OCI-LY1 (cell line): ENCODE measurements around the gene ARID5B.

Experiments used
- H2AFZ ChIP-seq: fragments of 200-600 bp; sonication (generic), shearing (Covaris generic); 2 replicates; pipeline ENCODE4 v1.6.0; 2014; ENCODE audit warnings: antibody characterized with exemption, mild to moderate bottlenecking, low read length
- H3F3A ChIP-seq: fragments of 200-600 bp; sonication (generic), shearing (Covaris generic); 2 replicates; pipeline ENCODE4 v1.6.0; 2014; ENCODE audit warnings: mild to moderate bottlenecking, antibody characterized with exemption, low read length, moderate library complexity; ENCODE audit not compliant: insufficient read depth
- H3K27ac ChIP-seq: fragments of 200-600 bp; sonication (generic); 2 replicates; pipeline ENCODE4 v1.5.1; 2014; ENCODE audit warnings: low read length, mixed run types, mild to moderate bottlenecking, low read depth; ENCODE audit not compliant: poor library complexity, severe bottlenecking
- H3K27me3 ChIP-seq: fragments of 200-600 bp; sonication (generic); 2 replicates; pipeline ENCODE4 v1.6.0; 2014; ENCODE audit warnings: antibody characterized with exemption, mild to moderate bottlenecking, low read length, moderate library complexity; ENCODE audit not compliant: insufficient read depth
- H3K36me3 ChIP-seq: fragments of 200-600 bp; sonication (generic); 2 replicates; pipeline ENCODE4 v1.6.1; 2014; ENCODE audit warnings: mild to moderate bottlenecking, antibody characterized with exemption, low read length, moderate library complexity, mixed read lengths; ENCODE audit not compliant: insufficient read depth
- H3K4me1 ChIP-seq: fragments of 200-600 bp; sonication (generic); 2 replicates; pipeline ENCODE4 v1.5.1; 2014; ENCODE audit warnings: mild to moderate bottlenecking, low read length, moderate library complexity; ENCODE audit not compliant: insufficient read depth, severe bottlenecking
- H3K4me2 ChIP-seq: fragments of 200-600 bp; sonication (generic), shearing (Covaris generic); 2 replicates; pipeline ENCODE4 v1.6.1; 2014; ENCODE audit warnings: low read length
- H3K4me3 ChIP-seq: fragments of 200-600 bp; sonication (generic); 2 replicates; pipeline ENCODE4 v1.5.1; 2014; ENCODE audit warnings: low read length, low read depth, mild to moderate bottlenecking, mixed read lengths; ENCODE audit not compliant: poor library complexity, severe bottlenecking
- H3K79me2 ChIP-seq: fragments of 200-600 bp; shearing (Covaris generic); 2 replicates; pipeline ENCODE4 v1.6.1; 2016; ENCODE audit warnings: mixed run types, low read length, mixed read lengths; ENCODE audit not compliant: insufficient read depth
- H3K9ac ChIP-seq: fragments of 200-600 bp; sonication (generic), shearing (Covaris generic); 2 replicates; pipeline ENCODE4 v1.6.1; 2014; ENCODE audit warnings: mild to moderate bottlenecking, low read length, mixed read lengths
- H3K9me2 ChIP-seq: fragments of 200-600 bp; sonication (generic), shearing (Covaris generic); 2 replicates; pipeline ENCODE4 v1.6.1; 2014; ENCODE audit warnings: low read depth, mild to moderate bottlenecking, low read length, mixed read lengths
- H3K9me3 ChIP-seq: fragments of 200-600 bp; shearing (Covaris generic); 2 replicates; pipeline ENCODE4 v1.6.1; 2014; ENCODE audit warnings: low read length, mixed read lengths
- H4K20me1 ChIP-seq: fragments of 200-600 bp; sonication (generic), shearing (Covaris generic); 2 replicates; pipeline ENCODE4 v1.6.0; 2016; ENCODE audit warnings: mild to moderate bottlenecking, low read length; ENCODE audit not compliant: insufficient read depth
- EZH2 ChIP-seq: fragments of 200-600 bp; sonication (generic), shearing (Covaris generic); IDR thresholded peaks from 2 replicates; pipeline ENCODE4 v1.8.0; 2017; ENCODE audit warnings: borderline replicate concordance, mixed run types, mild to moderate bottlenecking, antibody characterized with exemption, low read length, moderate library complexity, mixed read lengths
- TF ChIP-seq, protein P1 (sequence below): fragments of 200-600 bp; sonication (generic), shearing (Covaris generic); IDR thresholded peaks from 2 replicates; pipeline ENCODE4 v1.5.1; 2017; ENCODE audit warnings: mild to moderate bottlenecking, antibody characterized with exemption, low read length, moderate library complexity, mixed read lengths

ARID5B gene

DNA sequence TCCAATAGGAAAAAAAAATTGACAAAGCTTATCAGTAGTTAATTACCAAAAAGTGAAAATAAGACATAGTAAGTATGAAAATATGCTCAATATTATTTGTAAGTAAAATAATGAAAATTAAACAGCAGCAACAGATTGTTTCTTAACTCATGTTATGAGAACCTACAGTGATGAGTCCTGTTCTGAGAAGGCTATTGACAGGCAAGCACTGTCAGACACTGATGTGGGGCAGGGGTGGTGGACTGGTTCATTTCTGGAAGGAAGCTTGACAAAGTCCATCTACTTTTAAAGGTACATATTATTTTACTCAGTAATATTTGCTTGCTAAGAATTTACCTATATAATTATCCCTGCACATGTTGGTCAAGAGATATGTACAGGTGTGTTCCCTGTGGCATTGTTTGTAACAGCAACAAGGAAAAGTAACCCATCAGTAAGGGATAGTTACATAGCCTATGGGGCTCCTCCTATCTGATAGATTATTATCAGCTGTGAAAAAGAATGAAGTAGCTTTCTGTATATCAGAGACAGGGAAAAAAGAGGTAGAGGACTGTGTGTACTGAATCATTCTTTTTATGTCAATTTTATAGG is 205.5 kb downstream of the ARID5B start:
- Histone ChIP-seq H3K79me2 (no peaks in the 10 kb centered on the region), H3K4me2 (no peak overlapping the region), H2AFZ (no peak overlapping the region), H3K27me3 (no peaks in the 10 kb centered on the region), H3K4me1 (peaks cover 62% of the 10 kb centered on the region), H3K27ac (no peak overlapping the region), H3F3A (0 out of 2 replicates have a peak, but pooled peaks cover 5% of the 10 kb centered on the region), H3K9ac (no peak overlapping the region), H3K36me3 (no peaks in the 10 kb centered on the region), H3K9me3 (no peaks in the 10 kb centered on the region), H3K9me2 (no peaks in the 10 kb centered on the region), H4K20me1 (no peaks in the 10 kb centered on the region), H3K4me3 (no peak overlapping the region)
- no peak for TF ChIP-seq EZH2
- TF ChIP-seq, protein P1, sequence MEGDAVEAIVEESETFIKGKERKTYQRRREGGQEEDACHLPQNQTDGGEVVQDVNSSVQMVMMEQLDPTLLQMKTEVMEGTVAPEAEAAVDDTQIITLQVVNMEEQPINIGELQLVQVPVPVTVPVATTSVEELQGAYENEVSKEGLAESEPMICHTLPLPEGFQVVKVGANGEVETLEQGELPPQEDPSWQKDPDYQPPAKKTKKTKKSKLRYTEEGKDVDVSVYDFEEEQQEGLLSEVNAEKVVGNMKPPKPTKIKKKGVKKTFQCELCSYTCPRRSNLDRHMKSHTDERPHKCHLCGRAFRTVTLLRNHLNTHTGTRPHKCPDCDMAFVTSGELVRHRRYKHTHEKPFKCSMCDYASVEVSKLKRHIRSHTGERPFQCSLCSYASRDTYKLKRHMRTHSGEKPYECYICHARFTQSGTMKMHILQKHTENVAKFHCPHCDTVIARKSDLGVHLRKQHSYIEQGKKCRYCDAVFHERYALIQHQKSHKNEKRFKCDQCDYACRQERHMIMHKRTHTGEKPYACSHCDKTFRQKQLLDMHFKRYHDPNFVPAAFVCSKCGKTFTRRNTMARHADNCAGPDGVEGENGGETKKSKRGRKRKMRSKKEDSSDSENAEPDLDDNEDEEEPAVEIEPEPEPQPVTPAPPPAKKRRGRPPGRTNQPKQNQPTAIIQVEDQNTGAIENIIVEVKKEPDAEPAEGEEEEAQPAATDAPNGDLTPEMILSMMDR, result no peak

DNA sequence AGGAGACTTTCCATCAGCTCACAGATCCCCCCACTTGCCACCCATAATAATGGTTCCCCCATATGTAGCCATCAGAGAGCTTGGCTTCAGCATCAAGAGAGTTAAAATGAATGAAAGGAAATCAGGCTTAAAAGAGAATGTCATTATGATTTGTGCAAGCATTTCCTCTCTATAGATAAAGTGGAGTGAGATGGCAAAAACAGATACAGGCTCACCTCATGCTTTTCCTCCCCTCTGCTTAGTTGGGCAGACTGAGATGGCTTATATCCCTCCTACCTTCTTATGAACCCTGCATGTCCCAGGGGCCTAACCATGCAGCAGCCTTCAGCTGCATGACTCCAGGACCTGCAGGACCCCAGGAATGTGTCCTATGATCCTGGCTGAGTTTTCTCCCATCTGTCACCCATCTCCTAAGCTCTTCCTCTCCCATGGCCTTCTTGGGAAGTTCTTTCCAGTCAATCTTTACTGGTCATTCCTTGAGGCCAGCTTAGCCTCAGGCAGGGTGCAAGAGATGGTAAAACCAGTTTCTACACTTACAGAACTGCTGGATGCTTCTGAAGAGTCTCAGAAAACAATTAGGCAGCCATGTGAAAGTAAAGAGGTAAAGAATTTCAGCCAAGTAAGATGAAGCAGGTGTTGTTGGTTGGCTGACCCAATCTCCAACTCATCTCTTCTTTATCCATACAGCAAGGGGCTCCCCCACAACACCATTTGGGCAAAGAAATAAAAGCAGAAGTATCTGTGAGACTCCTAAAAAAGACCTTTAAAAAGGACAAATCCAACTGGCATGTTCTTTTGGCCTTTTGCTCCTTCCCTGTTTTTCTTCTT is 207.5 kb downstream of the ARID5B start:
- Histone ChIP-seq H4K20me1 (no peaks in the 10 kb centered on the region), H3K9ac (no peak overlapping the region), H3K4me2 (no peak overlapping the region), H3K36me3 (no peaks in the 10 kb centered on the region), H3K79me2 (no peaks in the 10 kb centered on the region), H3K4me3 (no peak overlapping the region), H3K27ac (peak overlapping the region; percentile 87), H3K4me1 (peaks cover 52% of the 10 kb centered on the region), H2AFZ (no peak overlapping the region), H3K9me3 (no peaks in the 10 kb centered on the region), H3K27me3 (no peaks in the 10 kb centered on the region), H3F3A (0 out of 2 replicates have a peak, but pooled peaks cover 5% of the 10 kb centered on the region), H3K9me2 (no peaks in the 10 kb centered on the region)
- no peak for TF ChIP-seq EZH2
- TF ChIP-seq, protein P1, result no peak

DNA sequence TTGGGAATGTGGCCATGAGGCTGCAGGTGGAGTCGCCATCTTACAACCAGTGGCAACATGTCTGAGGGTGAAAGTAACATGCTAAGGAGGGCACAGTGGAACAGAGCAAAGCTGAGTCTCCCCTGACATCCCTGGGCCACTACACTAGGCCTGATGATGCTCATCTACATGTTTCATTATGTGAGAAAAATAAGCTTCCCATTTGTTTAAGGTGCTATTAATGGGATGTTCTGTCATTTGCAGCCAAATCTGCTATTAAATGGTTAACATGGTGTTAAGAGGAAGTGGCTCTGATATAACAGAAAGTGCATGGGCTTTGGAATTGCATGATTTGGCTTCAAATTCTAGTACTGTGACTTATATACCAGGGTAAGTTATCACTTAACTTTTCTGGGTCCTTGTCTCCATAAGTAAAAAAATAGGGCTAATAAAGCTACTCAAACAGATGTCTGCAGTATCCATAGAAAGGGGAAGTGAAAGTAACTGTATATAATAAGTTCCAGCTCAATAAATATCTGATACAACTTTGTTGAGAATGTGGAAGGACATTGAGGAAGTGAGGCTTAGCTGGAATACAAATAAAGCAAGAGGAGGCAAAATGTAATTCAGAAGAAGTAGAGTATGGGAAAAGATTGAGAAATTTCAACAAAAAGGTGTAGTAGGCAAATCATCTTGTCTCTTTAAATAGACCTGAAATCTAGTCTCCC is 208.2 kb downstream of the ARID5B start:
- Histone ChIP-seq H3K9me2 (no peaks in the 10 kb centered on the region), H4K20me1 (no peaks in the 10 kb centered on the region), H3K4me2 (peak overlapping the region; percentile 47), H3K79me2 (no peaks in the 10 kb centered on the region), H2AFZ (no peak overlapping the region), H3F3A (0 out of 2 replicates have a peak, but pooled peaks cover 5% of the 10 kb centered on the region), H3K36me3 (no peaks in the 10 kb centered on the region), H3K9ac (no peak overlapping the region), H3K4me3 (no peak overlapping the region), H3K4me1 (peaks cover 46% of the 10 kb centered on the region), H3K27ac (peak overlapping the region; percentile 87), H3K9me3 (no peaks in the 10 kb centered on the region), H3K27me3 (no peaks in the 10 kb centered on the region)
- TF ChIP-seq, protein P1, result no peak
- TF ChIP-seq EZH2, result no peak
